ENCODE data around the gene DOP1A. TPM values are rescaled to one million over a fixed set of nuclear protein-coding genes. Genes with fewer than 3 reads are reported as not detected.

Gene DOP1A
- total and polyA plus RNA-seq, 4 donors: 3.5 to 32.0 (median 9.6) TPM

DNA sequence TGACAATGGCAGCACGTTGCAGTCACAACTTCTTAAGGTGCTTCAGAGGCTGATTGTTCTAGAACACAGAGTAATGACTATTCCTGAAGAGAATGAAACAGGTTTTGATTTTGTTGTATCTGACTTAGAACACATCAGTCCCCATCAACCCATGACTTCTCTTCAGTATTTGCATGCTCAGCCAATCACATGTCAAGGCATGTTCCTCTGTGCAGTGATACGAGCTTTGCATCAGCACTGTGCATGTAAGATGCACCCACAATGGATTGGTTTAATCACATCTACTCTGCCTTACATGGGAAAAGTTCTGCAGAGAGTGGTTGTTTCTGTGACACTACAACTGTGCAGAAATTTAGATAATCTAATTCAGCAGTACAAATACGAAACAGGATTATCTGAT is 71.3 kb downstream of the DOP1A start:
- Histone ChIP-seq H3K27me3 (ENCODE audit: control insufficient read depth in 4 of 4, insufficient read depth in 4 of 4, low read length in 3 of 4) (no peaks in the 10 kb centered on the region), H3K9me3 (ENCODE audit: control insufficient read depth in 4 of 4, low read length in 3 of 4) (no peaks in the 10 kb centered on the region), H3K36me3 (ENCODE audit: control insufficient read depth in 4 of 4, insufficient read depth in 3 of 4, low read depth in 1 of 4, low read length in 3 of 4) (peaks cover 7 to 32% (median 29%) of the 10 kb centered on the region in 4 donors), H3K4me3 (ENCODE audit: low read depth in 1 of 3, low read length in 3 of 3) (no peak overlapping the region), H3K27ac (ENCODE audit: low read depth in 1 of 2, low read length in 2 of 2) (no peak overlapping the region), H3K4me1 (ENCODE audit: control insufficient read depth in 4 of 4, insufficient read depth in 4 of 4, low read length in 3 of 4) (peaks cover 0 to 1% (median 0%) of the 10 kb centered on the region in 4 donors), H3K9ac (ENCODE audit: low read depth in 1 of 2, low read length in 2 of 2) (no peak overlapping the region)
- no peak for DNase-seq (ENCODE audit: low spot score)
- WGBS: 90% methylated on average over 3 of the region's 3 CpGs
- no peak for TF ChIP-seq RXRA (IDR thresholded peaks at IDR 0.05)
- TF ChIP-seq, protein P1, sequence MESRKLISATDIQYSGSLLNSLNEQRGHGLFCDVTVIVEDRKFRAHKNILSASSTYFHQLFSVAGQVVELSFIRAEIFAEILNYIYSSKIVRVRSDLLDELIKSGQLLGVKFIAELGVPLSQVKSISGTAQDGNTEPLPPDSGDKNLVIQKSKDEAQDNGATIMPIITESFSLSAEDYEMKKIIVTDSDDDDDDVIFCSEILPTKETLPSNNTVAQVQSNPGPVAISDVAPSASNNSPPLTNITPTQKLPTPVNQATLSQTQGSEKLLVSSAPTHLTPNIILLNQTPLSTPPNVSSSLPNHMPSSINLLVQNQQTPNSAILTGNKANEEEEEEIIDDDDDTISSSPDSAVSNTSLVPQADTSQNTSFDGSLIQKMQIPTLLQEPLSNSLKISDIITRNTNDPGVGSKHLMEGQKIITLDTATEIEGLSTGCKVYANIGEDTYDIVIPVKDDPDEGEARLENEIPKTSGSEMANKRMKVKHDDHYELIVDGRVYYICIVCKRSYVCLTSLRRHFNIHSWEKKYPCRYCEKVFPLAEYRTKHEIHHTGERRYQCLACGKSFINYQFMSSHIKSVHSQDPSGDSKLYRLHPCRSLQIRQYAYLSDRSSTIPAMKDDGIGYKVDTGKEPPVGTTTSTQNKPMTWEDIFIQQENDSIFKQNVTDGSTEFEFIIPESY (IDR thresholded peaks at IDR 0.05): no peak
- no peak for TF ChIP-seq TAF1 (conservative IDR thresholded peaks at IDR 0.05)
- TF ChIP-seq NR2F2 (IDR thresholded peaks at IDR 0.05): no peak

DNA sequence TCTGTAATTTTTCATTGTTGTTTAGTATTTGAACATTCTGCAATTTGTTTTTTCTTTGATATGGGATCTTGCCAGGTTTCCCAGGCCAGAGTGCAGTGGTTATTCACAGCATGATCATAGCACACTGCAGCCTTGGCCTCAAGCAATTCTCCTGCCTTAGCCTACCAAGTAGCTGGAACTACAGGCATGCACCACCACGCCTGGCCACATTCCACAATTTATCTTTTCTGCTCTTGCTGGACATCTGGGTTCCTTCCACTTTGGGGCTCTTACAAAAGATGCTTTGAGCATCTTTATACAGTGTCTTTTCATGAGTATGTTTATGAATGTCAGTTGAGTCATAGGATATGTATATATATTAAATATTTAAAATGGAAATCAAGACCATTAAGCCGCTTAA is 83.6 kb downstream of the DOP1A start:
- H3K36me3 ChIP-seq (ENCODE audit: control insufficient read depth in 4 of 4, insufficient read depth in 3 of 4, low read depth in 1 of 4, low read length in 3 of 4): peaks cover 4 to 36% (median 19%) of the 10 kb centered on the region in 4 donors
- over 99% methylated on average over 2 of the region's 2 CpGs for WGBS

More for the DNA sequence above, 83.6 kb downstream of the DOP1A start:
- Histone ChIP-seq H3K4me3 (ENCODE audit: low read depth in 1 of 3, low read length in 3 of 3) (no peak overlapping the region), H3K9ac (ENCODE audit: low read depth in 1 of 2, low read length in 2 of 2) (no peak overlapping the region), H3K4me1 (ENCODE audit: control insufficient read depth in 4 of 4, insufficient read depth in 4 of 4, low read length in 3 of 4) (peaks cover 0 to 3% (median 0%) of the 10 kb centered on the region in 4 donors), H3K27ac (ENCODE audit: low read depth in 1 of 2, low read length in 2 of 2) (no peak overlapping the region), H3K9me3 (ENCODE audit: control insufficient read depth in 4 of 4, low read length in 3 of 4) (no peaks in the 10 kb centered on the region), H3K27me3 (ENCODE audit: control insufficient read depth in 4 of 4, insufficient read depth in 4 of 4, low read length in 3 of 4) (no peaks in the 10 kb centered on the region)
- no peak for TF ChIP-seq YY1 (IDR thresholded peaks at IDR 0.05)
- TF ChIP-seq FOXA2 (IDR thresholded peaks at IDR 0.05): no peak
- TF ChIP-seq, protein P2, sequence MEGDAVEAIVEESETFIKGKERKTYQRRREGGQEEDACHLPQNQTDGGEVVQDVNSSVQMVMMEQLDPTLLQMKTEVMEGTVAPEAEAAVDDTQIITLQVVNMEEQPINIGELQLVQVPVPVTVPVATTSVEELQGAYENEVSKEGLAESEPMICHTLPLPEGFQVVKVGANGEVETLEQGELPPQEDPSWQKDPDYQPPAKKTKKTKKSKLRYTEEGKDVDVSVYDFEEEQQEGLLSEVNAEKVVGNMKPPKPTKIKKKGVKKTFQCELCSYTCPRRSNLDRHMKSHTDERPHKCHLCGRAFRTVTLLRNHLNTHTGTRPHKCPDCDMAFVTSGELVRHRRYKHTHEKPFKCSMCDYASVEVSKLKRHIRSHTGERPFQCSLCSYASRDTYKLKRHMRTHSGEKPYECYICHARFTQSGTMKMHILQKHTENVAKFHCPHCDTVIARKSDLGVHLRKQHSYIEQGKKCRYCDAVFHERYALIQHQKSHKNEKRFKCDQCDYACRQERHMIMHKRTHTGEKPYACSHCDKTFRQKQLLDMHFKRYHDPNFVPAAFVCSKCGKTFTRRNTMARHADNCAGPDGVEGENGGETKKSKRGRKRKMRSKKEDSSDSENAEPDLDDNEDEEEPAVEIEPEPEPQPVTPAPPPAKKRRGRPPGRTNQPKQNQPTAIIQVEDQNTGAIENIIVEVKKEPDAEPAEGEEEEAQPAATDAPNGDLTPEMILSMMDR (IDR thresholded peaks at IDR 0.05; ENCODE audit: low read depth, low read length, missing input control): no peak
- TF ChIP-seq, protein P3, sequence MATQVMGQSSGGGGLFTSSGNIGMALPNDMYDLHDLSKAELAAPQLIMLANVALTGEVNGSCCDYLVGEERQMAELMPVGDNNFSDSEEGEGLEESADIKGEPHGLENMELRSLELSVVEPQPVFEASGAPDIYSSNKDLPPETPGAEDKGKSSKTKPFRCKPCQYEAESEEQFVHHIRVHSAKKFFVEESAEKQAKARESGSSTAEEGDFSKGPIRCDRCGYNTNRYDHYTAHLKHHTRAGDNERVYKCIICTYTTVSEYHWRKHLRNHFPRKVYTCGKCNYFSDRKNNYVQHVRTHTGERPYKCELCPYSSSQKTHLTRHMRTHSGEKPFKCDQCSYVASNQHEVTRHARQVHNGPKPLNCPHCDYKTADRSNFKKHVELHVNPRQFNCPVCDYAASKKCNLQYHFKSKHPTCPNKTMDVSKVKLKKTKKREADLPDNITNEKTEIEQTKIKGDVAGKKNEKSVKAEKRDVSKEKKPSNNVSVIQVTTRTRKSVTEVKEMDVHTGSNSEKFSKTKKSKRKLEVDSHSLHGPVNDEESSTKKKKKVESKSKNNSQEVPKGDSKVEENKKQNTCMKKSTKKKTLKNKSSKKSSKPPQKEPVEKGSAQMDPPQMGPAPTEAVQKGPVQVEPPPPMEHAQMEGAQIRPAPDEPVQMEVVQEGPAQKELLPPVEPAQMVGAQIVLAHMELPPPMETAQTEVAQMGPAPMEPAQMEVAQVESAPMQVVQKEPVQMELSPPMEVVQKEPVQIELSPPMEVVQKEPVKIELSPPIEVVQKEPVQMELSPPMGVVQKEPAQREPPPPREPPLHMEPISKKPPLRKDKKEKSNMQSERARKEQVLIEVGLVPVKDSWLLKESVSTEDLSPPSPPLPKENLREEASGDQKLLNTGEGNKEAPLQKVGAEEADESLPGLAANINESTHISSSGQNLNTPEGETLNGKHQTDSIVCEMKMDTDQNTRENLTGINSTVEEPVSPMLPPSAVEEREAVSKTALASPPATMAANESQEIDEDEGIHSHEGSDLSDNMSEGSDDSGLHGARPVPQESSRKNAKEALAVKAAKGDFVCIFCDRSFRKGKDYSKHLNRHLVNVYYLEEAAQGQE (IDR thresholded peaks at IDR 0.05): no peak
- TF ChIP-seq, protein P4, sequence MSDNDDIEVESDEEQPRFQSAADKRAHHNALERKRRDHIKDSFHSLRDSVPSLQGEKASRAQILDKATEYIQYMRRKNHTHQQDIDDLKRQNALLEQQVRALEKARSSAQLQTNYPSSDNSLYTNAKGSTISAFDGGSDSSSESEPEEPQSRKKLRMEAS (IDR thresholded peaks at IDR 0.05): no peak
- no peak for TF ChIP-seq RAD21 (IDR thresholded peaks at IDR 0.05)
- no peak for TF ChIP-seq FOXA1 (IDR thresholded peaks at IDR 0.05)
- no peak for TF ChIP-seq HNF4A (conservative IDR thresholded peaks at IDR 0.05)
- TF ChIP-seq, protein P5, sequence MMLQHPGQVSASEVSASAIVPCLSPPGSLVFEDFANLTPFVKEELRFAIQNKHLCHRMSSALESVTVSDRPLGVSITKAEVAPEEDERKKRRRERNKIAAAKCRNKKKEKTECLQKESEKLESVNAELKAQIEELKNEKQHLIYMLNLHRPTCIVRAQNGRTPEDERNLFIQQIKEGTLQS (IDR thresholded peaks at IDR 0.05): no peak
- no peak for TF ChIP-seq SP1 (IDR thresholded peaks at IDR 0.05)
- TF ChIP-seq, protein P1 (IDR thresholded peaks at IDR 0.05): no peak
- no peak for TF ChIP-seq TAF1 (conservative IDR thresholded peaks at IDR 0.05)
- no peak for DNase-seq (ENCODE audit: low spot score)
